Renal cortical epithelial cell (primary cell): Measurements from ENCODE around the gene THSD7A. TPM values are rescaled to one million over a fixed set of nuclear protein-coding genes. Genes with fewer than 3 reads are reported as not detected.

ENCODE experiments used
- DNase-seq: peaks from one replicate; pipeline ENCODE4 v3.0.0-alpha.2; 2011; ENCODE audit warnings: low read depth
- total RNA-seq: library from RNA; depleted of rRNA; stranded (reverse); fragments of >200 nt; gene quantifications from 2 replicates; pipeline ENCODE4 v1.2.3, GENCODE V29; 2014

The THSD7A gene
- total RNA-seq, 1 donor from 2014 or later: 2.5 TPM

DNA sequence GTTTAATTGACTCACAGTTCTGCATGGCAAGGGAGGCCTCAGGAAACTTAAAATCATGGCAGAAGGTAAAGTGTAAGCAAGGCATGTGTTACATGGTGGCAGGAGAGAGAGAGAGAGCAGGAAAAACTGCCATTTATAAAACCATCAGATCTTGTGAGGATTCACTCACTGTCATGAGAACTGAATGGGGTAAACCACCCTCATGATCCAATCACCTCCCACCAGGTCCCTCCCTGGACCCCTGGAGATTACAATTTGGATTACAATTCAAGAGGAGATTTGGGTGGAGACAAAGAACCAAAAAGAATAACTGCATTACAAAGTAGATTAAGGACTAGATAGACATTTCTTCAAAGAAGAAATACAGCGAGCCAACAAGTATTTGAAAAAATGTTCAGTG lies 324.1 kb downstream of the THSD7A start:
- no peak for DNase-seq

GRCh38 chr7:11506417-11506816 lies 325.6 kb downstream of the THSD7A start:
- no peak for DNase-seq

GRCh38 chr7:11505471-11505985 lies 326.5 kb downstream of the THSD7A start:
- DNase-seq: no peak

DNA sequence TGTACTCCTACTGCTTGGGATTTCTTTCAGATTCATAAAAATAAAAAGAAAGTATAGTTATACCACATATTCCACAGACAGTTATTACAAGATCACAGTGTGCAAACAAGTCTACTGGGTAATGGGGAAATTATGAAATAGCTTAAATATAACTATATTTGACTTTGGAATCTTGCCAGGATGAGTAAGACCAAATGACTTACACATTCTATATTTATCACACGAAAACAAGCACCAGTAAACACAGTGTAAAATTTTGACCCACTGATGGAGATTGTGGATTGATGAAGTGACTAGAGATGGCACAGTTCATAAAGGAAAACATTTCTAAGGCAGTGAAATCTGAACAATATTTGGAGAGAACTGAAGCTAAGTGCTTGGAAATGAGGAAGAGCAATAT lies 339.7 kb downstream of the THSD7A start:
- no peak for DNase-seq

- DNase-seq: no peak
Observed at GRCh38 chr7:11491811-11492210, 340.2 kb downstream of the THSD7A start.

DNA sequence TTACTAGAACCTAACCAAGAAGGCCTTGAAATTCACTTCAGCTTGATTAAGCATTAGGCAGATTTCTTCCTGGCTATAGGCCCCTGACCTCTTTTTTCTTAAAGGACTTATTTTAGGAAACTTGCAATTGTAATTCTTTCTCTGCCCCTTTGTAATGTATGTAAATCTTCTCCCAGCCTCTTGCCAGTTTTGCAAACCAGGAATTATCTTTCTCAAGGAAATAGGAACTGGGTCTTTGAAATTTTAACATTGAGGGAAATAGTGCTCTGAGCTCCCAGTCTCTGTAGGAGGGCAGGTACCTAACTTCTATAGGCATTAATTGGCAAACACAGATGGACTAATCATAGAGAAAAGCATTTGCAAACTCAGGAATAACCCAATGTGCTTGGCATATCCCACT lies 342.7 kb downstream of the THSD7A start:
- no peak for DNase-seq

DNA sequence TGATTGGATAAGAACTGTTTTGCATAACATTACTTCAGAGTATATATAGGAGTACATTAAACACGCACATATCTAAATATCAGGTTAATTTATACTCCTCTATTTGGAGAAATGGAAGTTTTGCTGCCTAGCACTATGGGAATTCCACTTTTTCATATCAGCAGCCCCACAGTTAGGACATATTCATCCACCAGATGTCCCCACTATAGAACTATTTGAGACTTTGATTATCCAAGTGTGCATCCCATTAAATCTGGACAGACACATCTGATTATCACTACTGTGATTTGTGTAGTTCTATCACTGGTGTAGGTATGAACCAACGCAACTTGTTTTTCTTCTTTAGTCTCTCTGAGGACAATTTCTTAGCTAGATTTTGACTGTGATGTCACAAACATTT lies 345.7 kb downstream of the THSD7A start:
- DNase-seq: peak; percentile 10

- DNase-seq: no peak
Observed at GRCh38 chr7:11485636-11486035, 346.4 kb downstream of the THSD7A start.

DNA sequence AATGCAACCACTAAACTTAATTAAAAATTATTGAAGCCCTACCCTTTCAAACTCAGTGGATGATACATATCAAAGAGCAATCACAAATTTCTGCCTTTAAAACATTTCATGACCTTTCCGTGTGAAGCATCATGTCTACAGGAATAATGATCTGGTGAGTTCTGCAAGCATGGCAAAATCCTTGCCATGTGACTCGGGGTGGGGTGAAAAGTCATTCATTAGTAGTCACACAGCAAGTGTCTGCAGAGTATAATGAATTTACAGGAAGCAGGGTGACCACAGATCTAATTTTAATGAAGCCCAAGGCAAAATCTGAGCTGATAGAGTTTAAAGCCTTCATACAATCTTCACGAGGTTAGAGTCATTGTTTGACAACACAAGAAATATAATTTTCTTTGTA lies 351.9 kb downstream of the THSD7A start:
- DNase-seq: peak; percentile 11

DNA sequence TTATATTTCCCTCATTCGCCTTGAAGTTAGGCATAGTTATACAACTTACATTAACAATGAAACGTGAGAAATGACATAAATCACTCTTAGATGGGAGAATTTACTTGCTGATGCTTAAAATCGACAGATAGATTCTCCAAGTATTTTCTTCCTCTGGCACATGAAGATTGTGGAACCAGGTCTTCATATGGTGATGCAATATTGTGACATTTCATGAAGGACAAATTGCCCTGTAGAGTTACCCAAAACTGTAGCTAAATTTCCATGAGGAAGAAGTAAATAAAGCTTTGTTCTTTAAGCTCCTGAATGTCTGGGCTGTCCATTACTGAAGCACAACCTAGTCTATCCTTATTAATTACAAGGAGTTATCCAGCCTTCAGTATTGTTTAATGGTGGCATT lies 353.1 kb downstream of the THSD7A start:
- no peak for DNase-seq

DNA sequence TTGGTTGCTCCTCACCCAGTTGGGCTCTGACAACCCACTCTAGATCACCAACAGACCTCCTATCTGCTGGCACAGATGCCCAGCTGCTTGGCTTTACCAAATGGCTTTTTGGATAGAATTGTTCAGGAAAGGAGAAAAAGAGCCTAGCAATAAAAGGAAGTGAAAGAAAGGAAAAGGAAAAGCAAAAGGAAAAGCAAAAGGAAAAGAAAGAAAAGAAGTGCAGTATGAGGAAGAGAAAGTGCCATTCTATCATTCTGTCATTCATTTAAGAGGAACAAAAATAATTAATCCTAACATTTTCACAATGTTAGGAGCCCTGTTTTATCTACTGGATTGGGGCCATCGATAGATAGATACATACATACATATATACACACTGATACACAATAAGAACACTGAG lies 353.6 kb downstream of the THSD7A start:
- no peak for DNase-seq

DNA sequence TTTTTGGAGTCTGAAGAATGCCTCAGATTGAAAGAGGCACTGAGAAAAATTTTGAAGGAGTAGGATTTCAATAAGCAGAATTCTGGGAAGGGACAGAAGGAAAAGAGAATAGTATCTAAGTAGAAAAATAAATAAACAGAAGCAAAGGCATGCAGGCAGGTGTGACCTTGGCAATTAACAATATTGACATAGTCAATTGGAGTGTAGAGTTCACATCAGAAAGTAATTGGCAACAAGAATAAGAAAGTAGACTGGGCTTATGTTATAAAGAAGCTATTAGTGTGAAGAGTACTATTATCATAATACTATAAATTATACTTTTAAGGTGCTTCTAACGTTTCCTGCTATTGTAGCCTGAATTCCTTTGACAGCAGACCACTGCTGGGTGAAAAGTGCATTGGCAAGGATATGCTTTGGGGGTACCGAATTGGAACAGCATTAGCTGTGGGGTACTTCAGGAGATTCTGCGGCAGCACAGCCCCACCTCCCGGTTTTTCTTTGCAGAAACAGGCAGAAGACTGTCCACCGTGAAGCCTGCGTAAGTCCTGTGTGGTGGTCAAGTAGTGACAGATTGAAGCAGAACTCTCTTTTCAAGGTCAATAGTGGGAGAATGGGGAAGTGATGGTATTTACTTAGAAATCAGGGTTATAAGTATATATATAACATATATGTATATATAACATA lies 357.0 kb downstream of the THSD7A start:
- peak; percentile 14 for DNase-seq

DNA sequence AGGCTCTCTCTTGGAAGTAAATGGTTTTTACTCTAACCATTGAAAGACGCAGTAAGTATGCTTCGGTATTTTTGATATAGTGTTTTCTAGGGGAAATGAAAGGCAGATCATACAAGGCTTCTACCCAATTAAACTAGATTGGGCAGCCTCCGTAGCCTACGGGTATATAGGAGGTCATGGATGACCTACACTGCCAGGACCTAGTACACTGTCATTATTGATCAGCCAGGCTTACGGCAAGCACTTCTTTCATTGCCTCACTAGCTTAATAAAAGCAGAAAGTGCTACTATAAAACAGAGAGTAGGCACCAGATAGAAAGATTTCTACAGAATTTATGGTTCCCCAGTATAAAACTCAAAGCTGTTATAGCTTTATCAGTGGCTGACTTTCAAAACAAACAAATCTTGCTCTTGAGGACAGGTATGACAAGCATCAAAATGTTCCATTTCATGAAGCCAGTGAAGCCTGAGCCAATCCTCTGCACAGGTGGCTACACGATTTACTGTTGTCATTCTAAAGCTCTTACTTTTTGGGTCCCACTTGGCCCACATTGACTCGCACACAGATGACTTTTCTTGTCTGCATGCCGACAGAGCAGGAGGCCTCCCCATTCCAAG lies 358.1 kb downstream of the THSD7A start:
- no peak for DNase-seq

- DNase-seq: no peak
Observed at GRCh38 chr7:11473220-11473619, 358.8 kb downstream of the THSD7A start.

DNA sequence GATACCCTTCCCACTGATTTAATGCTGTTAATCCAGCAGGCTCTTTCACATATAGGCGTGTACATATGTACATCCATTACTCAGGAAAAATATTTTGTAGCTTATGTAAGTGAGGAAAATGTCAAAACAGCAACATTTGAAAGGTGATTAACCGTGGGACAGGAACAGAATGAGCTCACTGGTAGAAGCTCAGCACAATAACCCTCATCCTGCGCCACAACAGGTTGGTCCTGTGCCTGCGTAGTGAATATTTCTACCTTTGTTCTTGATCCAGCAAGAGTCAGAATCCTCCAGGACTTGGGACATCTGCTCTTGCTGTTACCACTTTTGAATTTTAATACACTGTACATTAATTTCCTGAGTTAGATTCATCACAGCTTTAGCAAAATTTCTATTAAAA lies 359.4 kb downstream of the THSD7A start:
- no peak for DNase-seq

DNA sequence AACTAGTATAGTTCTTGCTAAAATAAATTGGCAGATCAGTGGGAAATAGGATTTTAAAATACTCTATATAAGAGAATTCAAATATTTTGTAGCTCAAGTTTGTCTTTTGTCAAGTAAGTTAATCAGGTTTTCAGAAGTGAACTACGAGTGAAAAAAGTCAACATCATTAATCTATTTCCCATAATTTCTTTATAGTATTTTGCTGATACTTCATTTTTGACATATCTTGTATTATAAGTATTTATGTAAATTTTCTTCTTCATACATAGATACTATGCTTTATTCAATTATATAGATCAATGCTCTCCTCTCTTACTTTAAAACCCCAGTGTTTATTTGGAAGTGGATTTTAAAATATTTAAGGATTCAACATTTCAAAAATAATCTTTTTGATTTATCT lies 360.7 kb downstream of the THSD7A start:
- DNase-seq: no peak

DNA sequence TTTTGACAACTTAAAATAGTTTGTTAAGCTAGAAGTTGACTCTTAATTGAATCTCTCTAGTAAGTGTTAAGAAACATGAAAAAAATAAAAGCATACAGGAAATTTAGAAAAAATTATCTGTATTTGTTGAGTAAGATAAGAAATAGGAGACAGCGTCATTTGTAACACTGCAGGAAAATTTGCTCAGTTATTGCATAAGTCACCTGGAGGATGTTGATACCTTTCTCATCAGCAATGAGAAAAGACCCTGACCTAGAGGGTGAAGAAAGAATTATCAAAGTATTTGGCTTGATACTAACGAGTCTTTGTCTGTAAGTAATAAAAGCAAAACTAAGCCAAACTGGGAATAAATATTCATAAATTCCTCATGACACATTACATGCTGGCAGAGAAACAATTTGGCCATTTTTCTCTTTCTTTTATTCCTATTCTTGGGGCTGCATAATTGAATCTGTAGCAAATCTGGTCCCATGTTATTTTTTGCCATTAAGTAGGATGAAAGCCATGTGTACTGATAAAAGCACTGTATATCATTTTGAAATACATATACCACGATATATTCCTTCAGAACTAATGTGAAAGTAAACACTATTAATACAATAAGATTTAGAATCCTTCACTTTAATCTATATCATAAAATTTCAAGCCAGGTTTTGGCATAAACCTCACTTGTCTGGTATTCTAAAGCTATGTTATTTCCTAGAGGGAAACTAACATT lies 362.8 kb downstream of the THSD7A start:
- DNase-seq: no peak

GRCh38 chr7:11466517-11467105 lies 365.4 kb downstream of the THSD7A start:
- DNase-seq: no peak

DNA sequence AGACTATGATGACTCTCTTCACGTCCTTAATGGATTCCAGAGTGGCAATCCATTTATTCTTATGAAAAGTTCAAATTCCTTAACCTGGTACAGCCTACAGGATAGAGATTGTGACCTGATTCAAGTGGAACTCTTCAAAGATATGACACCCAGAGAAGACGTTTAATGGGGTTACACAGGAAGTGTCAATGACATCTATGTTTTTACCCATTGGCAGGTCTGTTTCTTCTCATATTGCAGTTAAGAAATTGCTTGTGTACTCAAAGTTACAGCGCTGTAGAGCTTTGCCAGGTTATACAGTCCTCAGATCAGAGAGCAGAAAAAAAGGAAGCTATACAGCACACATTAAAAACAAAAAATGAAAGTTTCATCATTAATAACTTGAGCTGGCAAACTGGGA lies 367.4 kb downstream of the THSD7A start:
- DNase-seq: no peak

- DNase-seq: no peak
Observed at GRCh38 chr7:11461946-11462345, 370.1 kb downstream of the THSD7A start.

DNA sequence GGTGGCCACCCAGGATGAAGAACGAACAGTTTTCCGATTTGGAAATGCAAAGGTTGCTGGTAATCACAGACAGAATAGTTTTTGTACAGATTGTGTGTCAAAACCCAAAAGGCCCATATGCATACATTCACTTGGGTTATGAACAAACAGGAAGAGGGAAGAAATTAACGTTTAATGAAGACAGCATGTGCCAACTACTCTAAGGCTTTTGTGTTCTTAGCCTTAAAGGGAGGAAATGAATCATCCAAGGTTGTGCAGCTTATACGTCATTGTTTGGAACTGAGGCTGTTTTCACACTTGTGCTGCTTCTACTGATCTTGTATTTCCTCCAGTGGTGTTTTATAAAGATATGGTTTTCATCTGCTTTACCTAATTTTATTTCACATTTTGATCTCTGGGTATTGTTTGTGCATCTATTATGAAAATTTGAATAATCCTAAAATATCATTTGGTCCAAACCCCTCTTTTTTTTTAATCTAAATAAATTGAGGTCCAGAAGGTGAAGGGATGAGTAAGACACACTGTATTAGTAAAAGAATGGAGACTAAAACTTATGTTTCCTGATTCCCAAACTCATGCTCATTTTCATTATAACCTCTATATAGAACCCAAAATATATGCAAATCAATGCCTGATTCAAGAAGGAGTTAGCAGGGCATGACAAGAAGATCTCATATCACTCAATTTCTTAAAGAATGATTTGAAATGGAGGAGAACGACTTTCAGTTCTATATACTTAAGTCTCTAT lies 373.1 kb downstream of the THSD7A start:
- DNase-seq: peak; percentile 96

- DNase-seq: no peak
Observed at GRCh38 chr7:11457419-11457818, 374.6 kb downstream of the THSD7A start.
